ENCODE data around the gene PRG3. TPM values are rescaled to one million over a fixed set of nuclear protein-coding genes. Genes with fewer than 3 reads are reported as not detected.

The PRG3 gene
- total and polyA plus RNA-seq, 2 donors (not counting 1 experiment from before 2014, with no cell fraction given) = not detected

DNA sequence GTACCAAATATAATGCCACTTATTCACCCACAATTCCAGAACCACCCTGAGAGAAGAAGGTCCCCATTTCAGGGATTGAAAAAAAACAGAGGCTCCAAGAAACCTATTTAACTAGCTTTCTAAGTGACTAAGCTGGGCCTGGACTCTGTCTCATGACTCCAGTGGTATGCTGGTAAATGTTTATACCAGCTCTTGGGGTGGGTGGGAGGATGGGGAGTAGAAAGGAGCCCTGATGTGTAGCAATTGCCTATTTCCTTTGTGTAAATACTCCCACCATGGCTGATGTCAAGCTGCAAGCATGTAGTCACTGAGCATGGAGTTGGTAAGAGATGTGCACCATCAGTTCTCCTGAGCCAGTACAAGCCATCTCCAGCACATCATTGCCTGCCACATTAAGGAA is 2.8 kb downstream of the PRG3 start:
- CTCF ChIA-PET = no interaction called here
- no peaks in the 10 kb centered on the region for H3K4me1 ChIP-seq (ENCODE audit: control insufficient read depth in 2 of 2, insufficient read depth in 2 of 2, low read length in 2 of 2)
- no peaks in the 10 kb centered on the region for H3K4me1 Mint-ChIP-seq

DNA sequence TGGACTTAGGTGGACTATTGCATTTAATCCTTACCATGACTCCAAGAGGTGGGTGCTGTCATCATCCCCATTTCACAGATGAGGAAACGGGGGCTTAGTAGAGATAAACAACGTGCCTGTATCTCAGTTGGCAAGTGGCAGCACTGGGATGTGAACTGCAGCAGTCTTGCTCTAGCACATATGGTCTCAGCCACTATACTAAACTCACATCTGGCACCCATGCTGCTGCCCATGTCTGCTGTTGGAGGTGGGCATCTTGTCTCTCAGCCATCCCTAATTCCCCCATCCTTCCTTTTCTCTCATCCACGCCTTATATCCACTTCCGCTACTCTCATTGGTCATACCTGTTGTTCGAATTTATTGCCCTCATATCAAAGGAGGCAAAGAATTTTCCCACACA is 3.8 kb downstream of the PRG3 start:
- no peak overlapping the region for H3K27ac Mint-ChIP-seq
- H3K4me1 Mint-ChIP-seq = no peaks in the 10 kb centered on the region
- Histone ChIP-seq H3K4me2 (replicated peaks; ENCODE audit: low read depth, low read length, poor library complexity, severe bottlenecking) (no peak overlapping the region), H3K9me3 (ENCODE audit: control extremely low read depth in 1 of 3, control insufficient read depth in 2 of 3, insufficient read depth in 1 of 3, low read length in 2 of 3) (no peaks in the 10 kb centered on the region), H3K36me3 (replicated peaks in 1 of 2; ENCODE audit: control extremely low read depth in 1 of 2, control insufficient read depth in 1 of 2, extremely low read depth in 1 of 2, insufficient read depth in 2 of 2, low read length in 1 of 2) (no peaks in the 10 kb centered on the region), H3K27ac (ENCODE audit: low read length in 2 of 2) (no peak overlapping the region), H3K27me3 (replicated peaks in 1 of 4; ENCODE audit: control extremely low read depth in 1 of 4, control insufficient read depth in 3 of 4, insufficient read depth in 4 of 4, low read length in 3 of 4) (peaks cover 0 to 5% (median 0%) of the 10 kb centered on the region in 4 experiments), H4K20me1 (ENCODE audit: control insufficient read depth, insufficient read depth, low read length, poor library complexity, severe bottlenecking) (no peaks in the 10 kb centered on the region), H2AFZ (ENCODE audit: insufficient read depth, low read depth, low read length, poor library complexity, severe bottlenecking) (no peak overlapping the region), H3K4me1 (ENCODE audit: control insufficient read depth in 2 of 2, insufficient read depth in 2 of 2, low read length in 2 of 2) (no peaks in the 10 kb centered on the region), H3K79me2 (ENCODE audit: control insufficient read depth, insufficient read depth, low read length) (no peaks in the 10 kb centered on the region), H3K4me3 (ENCODE audit: control extremely low read depth in 1 of 5, extremely low read depth in 1 of 5, insufficient read depth in 1 of 5, low read depth in 2 of 5, low read length in 4 of 5) (no peak overlapping the region), H3K9ac (ENCODE audit: low read length) (no peak overlapping the region)
- H3K4me3 Mint-ChIP-seq = no peak overlapping the region
- ChIA-PET CTCF (no interaction called here), POLR2A (no interaction called here)
- no peaks in the 10 kb centered on the region for H3K9me3 Mint-ChIP-seq (ENCODE audit: insufficient read depth)
- WGBS (ENCODE audit: insufficient coverage) = 83% methylated on average over 5 of the region's 5 CpGs
- intact Hi-C loops (cut with micrococcal nuclease) = no loop called here
- DNase-seq (no peak), ATAC-seq (ENCODE audit: low read depth) (no peak)
- no peak for TF ChIP-seq EZH2 (IDR thresholded peaks at IDR 0.05; ENCODE audit: borderline replicate concordance, insufficient read depth, low read depth, low read length, poor library complexity, severe bottlenecking)
- TF ChIP-seq, protein P1, sequence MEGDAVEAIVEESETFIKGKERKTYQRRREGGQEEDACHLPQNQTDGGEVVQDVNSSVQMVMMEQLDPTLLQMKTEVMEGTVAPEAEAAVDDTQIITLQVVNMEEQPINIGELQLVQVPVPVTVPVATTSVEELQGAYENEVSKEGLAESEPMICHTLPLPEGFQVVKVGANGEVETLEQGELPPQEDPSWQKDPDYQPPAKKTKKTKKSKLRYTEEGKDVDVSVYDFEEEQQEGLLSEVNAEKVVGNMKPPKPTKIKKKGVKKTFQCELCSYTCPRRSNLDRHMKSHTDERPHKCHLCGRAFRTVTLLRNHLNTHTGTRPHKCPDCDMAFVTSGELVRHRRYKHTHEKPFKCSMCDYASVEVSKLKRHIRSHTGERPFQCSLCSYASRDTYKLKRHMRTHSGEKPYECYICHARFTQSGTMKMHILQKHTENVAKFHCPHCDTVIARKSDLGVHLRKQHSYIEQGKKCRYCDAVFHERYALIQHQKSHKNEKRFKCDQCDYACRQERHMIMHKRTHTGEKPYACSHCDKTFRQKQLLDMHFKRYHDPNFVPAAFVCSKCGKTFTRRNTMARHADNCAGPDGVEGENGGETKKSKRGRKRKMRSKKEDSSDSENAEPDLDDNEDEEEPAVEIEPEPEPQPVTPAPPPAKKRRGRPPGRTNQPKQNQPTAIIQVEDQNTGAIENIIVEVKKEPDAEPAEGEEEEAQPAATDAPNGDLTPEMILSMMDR (IDR thresholded peaks at IDR 0.05) = no peak
- H3K27me3 Mint-ChIP-seq = peaks cover 20% of the 10 kb centered on the region

More for the DNA sequence above, 2.8 kb downstream of the PRG3 start:
- no peak for TF ChIP-seq EZH2 (IDR thresholded peaks at IDR 0.05; ENCODE audit: borderline replicate concordance, insufficient read depth, low read depth, low read length, poor library complexity, severe bottlenecking)
- TF ChIP-seq, protein P1 (IDR thresholded peaks at IDR 0.05) = no peak
- Histone ChIP-seq H3K9ac (ENCODE audit: low read length) (no peak overlapping the region), H3K27ac (ENCODE audit: low read length in 2 of 2) (no peak overlapping the region), H3K36me3 (replicated peaks in 1 of 2; ENCODE audit: control extremely low read depth in 1 of 2, control insufficient read depth in 1 of 2, extremely low read depth in 1 of 2, insufficient read depth in 2 of 2, low read length in 1 of 2) (no peaks in the 10 kb centered on the region), H3K79me2 (ENCODE audit: control insufficient read depth, insufficient read depth, low read length) (no peaks in the 10 kb centered on the region), H3K9me3 (ENCODE audit: control extremely low read depth in 1 of 3, control insufficient read depth in 2 of 3, insufficient read depth in 1 of 3, low read length in 2 of 3) (no peaks in the 10 kb centered on the region), H3K27me3 (replicated peaks in 1 of 4; ENCODE audit: control extremely low read depth in 1 of 4, control insufficient read depth in 3 of 4, insufficient read depth in 4 of 4, low read length in 3 of 4) (peaks cover 0 to 5% (median 0%) of the 10 kb centered on the region in 4 experiments), H4K20me1 (ENCODE audit: control insufficient read depth, insufficient read depth, low read length, poor library complexity, severe bottlenecking) (no peaks in the 10 kb centered on the region), H2AFZ (ENCODE audit: insufficient read depth, low read depth, low read length, poor library complexity, severe bottlenecking) (no peak overlapping the region), H3K4me2 (replicated peaks; ENCODE audit: low read depth, low read length, poor library complexity, severe bottlenecking) (no peak overlapping the region), H3K4me3 (ENCODE audit: control extremely low read depth in 1 of 5, extremely low read depth in 1 of 5, insufficient read depth in 1 of 5, low read depth in 2 of 5, low read length in 4 of 5) (no peak overlapping the region)
- DNase-seq = no peak
- Mint-ChIP-seq H3K27me3 (peaks cover 20% of the 10 kb centered on the region), H3K27ac (no peak overlapping the region), H3K9me3 (ENCODE audit: insufficient read depth) (no peaks in the 10 kb centered on the region), H3K4me3 (no peak overlapping the region)
- POLR2A ChIA-PET = no interaction called here
- intact Hi-C loops (cut with micrococcal nuclease) = no loop called here
- ATAC-seq (ENCODE audit: low read depth) = no peak

Data from B cell (primary cell).